ENCODE results near the gene CXorf65. TPM values are rescaled to one million over a fixed set of nuclear protein-coding genes. Genes with fewer than 3 reads are reported as not detected.

Gene CXorf65
- total RNA-seq, 4 donors from 2014 or later: not detected

GRCh38 chrX:71105628-71106027 lies 912 bp downstream of the CXorf65 start:
- H3K9me3 ChIP-seq: no peaks in the 10 kb centered on the region
- DNase-seq: no peak
- WGBS, 2 donors (ENCODE audit: low coverage in 1 of 2): 97 to 100% methylated on average over 2 to 3 of the region's 3 CpGs
- intact Hi-C loops (cut with DNase I; ENCODE audit: low total_unique reads) (no loop called here), in situ Hi-C loops (cut with MboI; ENCODE audit: low pct_ligation_motif_present in 1 of 4, low pct_unique_long_range_greater_than_20kb in 1 of 4, low sequenced_read_pairs in 3 of 4) (no loop called here)
- no peaks in the 10 kb centered on the region for H3K27me3 ChIP-seq
- no peaks in the 10 kb centered on the region for H3K36me3 ChIP-seq
- H3K4me1 ChIP-seq: peaks cover 7 to 12% (median 8%) of the 10 kb centered on the region in 4 donors
- H3K4me3 ChIP-seq: no peak overlapping the region
- TF ChIP-seq POLR2AphosphoS5 (IDR thresholded peaks at IDR 0.05) (no peak), EP300 (IDR thresholded peaks at IDR 0.05; ENCODE audit: low read depth) (no peak), CTCF (IDR thresholded peaks at IDR 0.05) (no peak), POLR2A (IDR thresholded peaks at IDR 0.05) (no peak)
- no peak overlapping the region for H3K27ac ChIP-seq

GRCh38 chrX:71103110-71103983 lies 3.2 kb downstream of the CXorf65 start:
- Histone ChIP-seq H3K27ac (peak overlapping the region; percentile 31 to 65 (median 45)), H3K9me3 (no peaks in the 10 kb centered on the region), H3K27me3 (no peaks in the 10 kb centered on the region), H3K4me1 (peaks cover 7 to 12% (median 9%) of the 10 kb centered on the region in 4 donors), H3K4me3 (no peak overlapping the region), H3K36me3 (no peaks in the 10 kb centered on the region)
- intact Hi-C loops (cut with DNase I; ENCODE audit: low total_unique reads): no loop called here
- 17 to 41% methylated on average over 1 to 9 of the region's 10 CpGs for WGBS, 2 donors (ENCODE audit: low coverage in 1 of 2)
- in situ Hi-C loops (cut with MboI; ENCODE audit: low pct_ligation_motif_present in 1 of 4, low pct_unique_long_range_greater_than_20kb in 1 of 4, low sequenced_read_pairs in 3 of 4): no loop called here
- DNase-seq: peak; percentile 53
- TF ChIP-seq EP300 (IDR thresholded peaks at IDR 0.05; ENCODE audit: low read depth) (no peak), CTCF (IDR thresholded peaks at IDR 0.05) (no peak), POLR2AphosphoS5 (IDR thresholded peaks at IDR 0.05) (no peak), POLR2A (IDR thresholded peaks at IDR 0.05) (no peak)

- intact Hi-C loops (cut with DNase I; ENCODE audit: low total_unique reads): no loop called here
Observed at GRCh38 chrX:71102292-71102691, 4.2 kb downstream of the CXorf65 start.

More at GRCh38 chrX:71102292-71102691, 4.2 kb downstream of the CXorf65 start:
- H3K9me3 ChIP-seq: no peaks in the 10 kb centered on the region
- no peak for DNase-seq
- no peaks in the 10 kb centered on the region for H3K27me3 ChIP-seq
- H3K27ac ChIP-seq: no peak overlapping the region
- in situ Hi-C loops (cut with MboI; ENCODE audit: low pct_ligation_motif_present in 1 of 4, low pct_unique_long_range_greater_than_20kb in 1 of 4, low sequenced_read_pairs in 3 of 4): no loop called here
- no peaks in the 10 kb centered on the region for H3K36me3 ChIP-seq
- TF ChIP-seq EP300 (IDR thresholded peaks at IDR 0.05; ENCODE audit: low read depth): no peak
- TF ChIP-seq POLR2A (IDR thresholded peaks at IDR 0.05): no peak
- TF ChIP-seq CTCF (IDR thresholded peaks at IDR 0.05): no peak
- no peak for TF ChIP-seq POLR2AphosphoS5 (IDR thresholded peaks at IDR 0.05)
- 55% methylated on average over 3 of the region's 3 CpGs; no CpG with 5 or more reads in 1 of the 2 donors for WGBS, 2 donors (ENCODE audit: low coverage in 1 of 2)
- peaks cover 8 to 17% (median 14%) of the 10 kb centered on the region in 4 donors for H3K4me1 ChIP-seq
- H3K4me3 ChIP-seq: no peak overlapping the region
